ENCODE data around the gene SPAG4.

SPAG4 gene

GRCh38 chr20:35615667-35616464 lies at the start of gene SPAG4:
Gene SPAG4 (plus strand): TSS chr20:35615829. CDS start chr20:35616004, 175 bp downstream.
- Mint-ChIP-seq H3K9me3 (no peaks in the 10 kb centered on the region), H3K36me3 (ENCODE audit: low read depth) (peaks cover 2% of the 10 kb centered on the region), H3K4me3 (peak within 1 kb of the TSS; percentile 85), H3K27me3 (no peaks in the 10 kb centered on the region), H3K27ac (peak within 1 kb of the TSS; percentile 91), H3K4me1 (ENCODE audit: low read depth) (peaks cover 51% of the 10 kb centered on the region)

- Mint-ChIP-seq H3K4me3 (no peak overlapping the region), H3K27ac (no peak overlapping the region), H3K27me3 (no peaks in the 10 kb centered on the region), H3K4me1 (ENCODE audit: low read depth) (no peaks in the 10 kb centered on the region), H3K9me3 (no peaks in the 10 kb centered on the region), H3K36me3 (ENCODE audit: low read depth) (no peaks in the 10 kb centered on the region)
Measured at GRCh38 chr20:35568645-35569044, 47.0 kb upstream of the SPAG4 start.

GRCh38 chr20:35571555-35571954 lies 44.1 kb upstream of the SPAG4 start:
- Mint-ChIP-seq H3K4me3 (no peak overlapping the region), H3K9me3 (no peaks in the 10 kb centered on the region), H3K27me3 (no peaks in the 10 kb centered on the region), H3K36me3 (ENCODE audit: low read depth) (no peaks in the 10 kb centered on the region), H3K4me1 (ENCODE audit: low read depth) (no peaks in the 10 kb centered on the region), H3K27ac (no peak overlapping the region)

- H3K9me3 Mint-ChIP-seq = no peaks in the 10 kb centered on the region
- H3K36me3 Mint-ChIP-seq (ENCODE audit: low read depth) = no peaks in the 10 kb centered on the region
- H3K4me3 Mint-ChIP-seq = no peak overlapping the region
- H3K27me3 Mint-ChIP-seq = no peaks in the 10 kb centered on the region
- H3K27ac Mint-ChIP-seq = no peak overlapping the region
- H3K4me1 Mint-ChIP-seq (ENCODE audit: low read depth) = no peaks in the 10 kb centered on the region
Measured at GRCh38 chr20:35572838-35573237, 42.8 kb upstream of the SPAG4 start.

- Mint-ChIP-seq H3K4me3 (no peak overlapping the region), H3K27me3 (no peaks in the 10 kb centered on the region), H3K9me3 (no peaks in the 10 kb centered on the region), H3K27ac (no peak overlapping the region), H3K36me3 (ENCODE audit: low read depth) (no peaks in the 10 kb centered on the region), H3K4me1 (ENCODE audit: low read depth) (no peaks in the 10 kb centered on the region)
Measured at GRCh38 chr20:35575958-35576357, 39.7 kb upstream of the SPAG4 start.

- H3K4me1 Mint-ChIP-seq (ENCODE audit: low read depth) = no peaks in the 10 kb centered on the region
- no peaks in the 10 kb centered on the region for H3K9me3 Mint-ChIP-seq
- no peaks in the 10 kb centered on the region for H3K36me3 Mint-ChIP-seq (ENCODE audit: low read depth)
- no peaks in the 10 kb centered on the region for H3K27me3 Mint-ChIP-seq
- no peak overlapping the region for H3K4me3 Mint-ChIP-seq
- H3K27ac Mint-ChIP-seq = no peak overlapping the region
Measured at GRCh38 chr20:35576816-35577215, 38.8 kb upstream of the SPAG4 start.

- no peaks in the 10 kb centered on the region for H3K36me3 Mint-ChIP-seq (ENCODE audit: low read depth)
Measured at GRCh38 chr20:35578469-35578868, 37.2 kb upstream of the SPAG4 start.

GRCh38 chr20:35579196-35579595 lies 36.4 kb upstream of the SPAG4 start:
- Mint-ChIP-seq H3K36me3 (ENCODE audit: low read depth) (no peaks in the 10 kb centered on the region), H3K27ac (no peak overlapping the region), H3K4me3 (no peak overlapping the region), H3K9me3 (no peaks in the 10 kb centered on the region), H3K4me1 (ENCODE audit: low read depth) (no peaks in the 10 kb centered on the region), H3K27me3 (no peaks in the 10 kb centered on the region)

More at GRCh38 chr20:35578469-35578868, 37.2 kb upstream of the SPAG4 start:
- H3K4me1 Mint-ChIP-seq (ENCODE audit: low read depth) = no peaks in the 10 kb centered on the region
- no peaks in the 10 kb centered on the region for H3K27me3 Mint-ChIP-seq
- H3K27ac Mint-ChIP-seq = no peak overlapping the region
- no peaks in the 10 kb centered on the region for H3K9me3 Mint-ChIP-seq
- no peak overlapping the region for H3K4me3 Mint-ChIP-seq

- Mint-ChIP-seq H3K27ac (no peak overlapping the region), H3K27me3 (no peaks in the 10 kb centered on the region), H3K9me3 (no peaks in the 10 kb centered on the region), H3K4me3 (no peak overlapping the region), H3K36me3 (ENCODE audit: low read depth) (no peaks in the 10 kb centered on the region), H3K4me1 (ENCODE audit: low read depth) (no peaks in the 10 kb centered on the region)
Measured at GRCh38 chr20:35582131-35582530, 33.5 kb upstream of the SPAG4 start.

- no peaks in the 10 kb centered on the region for H3K9me3 Mint-ChIP-seq
- no peak overlapping the region for H3K27ac Mint-ChIP-seq
- H3K27me3 Mint-ChIP-seq = no peaks in the 10 kb centered on the region
- H3K4me3 Mint-ChIP-seq = no peak overlapping the region
- H3K4me1 Mint-ChIP-seq (ENCODE audit: low read depth) = no peaks in the 10 kb centered on the region
- H3K36me3 Mint-ChIP-seq (ENCODE audit: low read depth) = no peaks in the 10 kb centered on the region
Measured at GRCh38 chr20:35582741-35583404, 32.8 kb upstream of the SPAG4 start.

GRCh38 chr20:35583636-35584560 lies 31.7 kb upstream of the SPAG4 start:
- no peaks in the 10 kb centered on the region for H3K9me3 Mint-ChIP-seq
- H3K27me3 Mint-ChIP-seq = no peaks in the 10 kb centered on the region
- no peaks in the 10 kb centered on the region for H3K36me3 Mint-ChIP-seq (ENCODE audit: low read depth)
- H3K4me1 Mint-ChIP-seq (ENCODE audit: low read depth) = no peaks in the 10 kb centered on the region
- no peak overlapping the region for H3K4me3 Mint-ChIP-seq
- no peak overlapping the region for H3K27ac Mint-ChIP-seq

- no peaks in the 10 kb centered on the region for H3K27me3 Mint-ChIP-seq
- H3K27ac Mint-ChIP-seq = no peak overlapping the region
- H3K36me3 Mint-ChIP-seq (ENCODE audit: low read depth) = no peaks in the 10 kb centered on the region
- H3K4me1 Mint-ChIP-seq (ENCODE audit: low read depth) = no peaks in the 10 kb centered on the region
- no peaks in the 10 kb centered on the region for H3K9me3 Mint-ChIP-seq
- H3K4me3 Mint-ChIP-seq = no peak overlapping the region
Measured at GRCh38 chr20:35586751-35587425, 28.7 kb upstream of the SPAG4 start.

GRCh38 chr20:35587436-35587835 lies 28.2 kb upstream of the SPAG4 start:
- H3K27me3 Mint-ChIP-seq = no peaks in the 10 kb centered on the region
- H3K36me3 Mint-ChIP-seq (ENCODE audit: low read depth) = no peaks in the 10 kb centered on the region
- H3K27ac Mint-ChIP-seq = no peak overlapping the region
- H3K4me1 Mint-ChIP-seq (ENCODE audit: low read depth) = no peaks in the 10 kb centered on the region
- H3K9me3 Mint-ChIP-seq = no peaks in the 10 kb centered on the region
- no peak overlapping the region for H3K4me3 Mint-ChIP-seq

GRCh38 chr20:35588397-35588796 lies 27.2 kb upstream of the SPAG4 start:
- no peaks in the 10 kb centered on the region for H3K4me1 Mint-ChIP-seq (ENCODE audit: low read depth)
- no peak overlapping the region for H3K27ac Mint-ChIP-seq
- no peaks in the 10 kb centered on the region for H3K36me3 Mint-ChIP-seq (ENCODE audit: low read depth)
- no peak overlapping the region for H3K4me3 Mint-ChIP-seq
- no peaks in the 10 kb centered on the region for H3K9me3 Mint-ChIP-seq
- H3K27me3 Mint-ChIP-seq = no peaks in the 10 kb centered on the region

Measured in stimulated activated naive CD8-positive, alpha-beta T cell treated with anti-CD3 and anti-CD28 coated beads, Interleukin-15, Interleukin-2, amounts not matched to agents 100 ng/mL and 50 ng/mL, for 24 hours (primary cell).